Measurements from ENCODE around the gene TNFAIP2. TPM values are rescaled to one million over a fixed set of nuclear protein-coding genes. Genes with fewer than 3 reads are reported as not detected.

TNFAIP2 gene
- total and polyA plus RNA-seq, 2 of the 4 experiments (the other 2 are of a cell fraction): 6.3 to 9.6 TPM

- no peak overlapping the region for H2BK120ac ChIP-seq (ENCODE audit: low read depth, low read length)
- no peak overlapping the region for H3K14ac ChIP-seq (replicated peaks; ENCODE audit: low read depth, low read length)
- H3K4me1 ChIP-seq (ENCODE audit: control insufficient read depth, insufficient read depth, low read length): no peaks in the 10 kb centered on the region
- no peak overlapping the region for H2AK9ac ChIP-seq (replicated peaks; ENCODE audit: low read depth, low read length, poor library complexity)
- ChIA-PET POLR2A (ENCODE audit: unreplicated experiment) (no interaction called here), CTCF (no interaction called here)
- no peak overlapping the region for H3K9ac ChIP-seq (ENCODE audit: low read depth, low read length)
- H2BK5ac ChIP-seq (ENCODE audit: low read depth, low read length, poor library complexity, severe bottlenecking): no peak overlapping the region
- no peak overlapping the region for H4K91ac ChIP-seq (ENCODE audit: insufficient read depth, low read depth, low read length)
- H4K5ac ChIP-seq (ENCODE audit: low read depth, low read length): no peak overlapping the region
- H4K20me1 ChIP-seq (ENCODE audit: insufficient read depth, low read length): no peaks in the 10 kb centered on the region
- no peak overlapping the region for H3K4ac ChIP-seq (ENCODE audit: low read depth, low read length)
- H3K56ac ChIP-seq (ENCODE audit: extremely low read depth, insufficient read depth, low read length): no peak overlapping the region
- peaks cover 74% of the 10 kb centered on the region for H3K27me3 ChIP-seq (ENCODE audit: control insufficient read depth, insufficient read depth, low read length)
- ATAC-seq (ENCODE audit: low read depth): no peak
- H3K27ac ChIP-seq (ENCODE audit: insufficient read depth, low read length): no peak overlapping the region
- H3K9me1 ChIP-seq (ENCODE audit: insufficient read depth, low read length): no peaks in the 10 kb centered on the region
- no peak overlapping the region for H3K4me3 ChIP-seq (ENCODE audit: insufficient read depth, low read depth, low read length)
- DNase-seq: no peak
- H3K9me3 ChIP-seq (ENCODE audit: control insufficient read depth, insufficient read depth, low read length): peaks cover 14% of the 10 kb centered on the region
- H3K23ac ChIP-seq (ENCODE audit: low read depth, low read length): no peak overlapping the region; the same call in 1 of the 2 replicates
- H2BK20ac ChIP-seq (ENCODE audit: low read depth, low read length): no peak overlapping the region
- no peak overlapping the region for H3K4me2 ChIP-seq (ENCODE audit: low read depth, low read length)
- H3K36me3 ChIP-seq (ENCODE audit: control insufficient read depth, insufficient read depth, low read length): no peaks in the 10 kb centered on the region
- WGBS, 2 experiments (ENCODE audit: extremely low coverage in 2 of 2, insufficient read length in 1 of 2): 50% methylated on average over 3 of the region's 6 CpGs; no CpG with 5 or more reads in 1 of the 2 experiments
- TF ChIP-seq CHD1 (IDR thresholded peaks at IDR 0.05; ENCODE audit: low read depth, low read length): no peak
- no peak for TF ChIP-seq MAFK (IDR thresholded peaks at IDR 0.05; ENCODE audit: low read depth, low read length)
- no peak for TF ChIP-seq CEBPB (IDR thresholded peaks at IDR 0.05; ENCODE audit: low read depth, low read length)
- TF ChIP-seq NFE2L2 (IDR thresholded peaks at IDR 0.05; ENCODE audit: low read depth, low read length): no peak
- TF ChIP-seq MAZ (IDR thresholded peaks at IDR 0.05; ENCODE audit: borderline replicate concordance, low read depth, low read length): no peak
- TF ChIP-seq SMC3 (IDR thresholded peaks at IDR 0.05; ENCODE audit: low read depth, low read length): no peak
- no peak for TF ChIP-seq USF2 (IDR thresholded peaks at IDR 0.05; ENCODE audit: low read depth, low read length)
- no peak for TF ChIP-seq RAD21 (IDR thresholded peaks at IDR 0.05; ENCODE audit: low read length)
- no peak for TF ChIP-seq POLR2A (IDR thresholded peaks at IDR 0.05; ENCODE audit: low read depth, low read length)
- no peak for TF ChIP-seq MXI1 (IDR thresholded peaks at IDR 0.05; ENCODE audit: borderline replicate concordance, low read depth, low read length)
- no peak for TF ChIP-seq FOS (IDR thresholded peaks at IDR 0.05; ENCODE audit: low read depth, low read length)
- in situ Hi-C loops (cut with MboI; ENCODE audit: low sequenced_read_pairs) (no loop called here), dilution Hi-C loops (cut with HindIII; ENCODE audit: low sequenced_read_pairs, unreplicated experiment) (no loop called here), intact Hi-C loops (cut with micrococcal nuclease) (no loop called here)
- BruUV-seq (replicated peaks): no TSS peak
- no peaks in the 10 kb centered on the region for H3K79me1 ChIP-seq (ENCODE audit: low read depth in 1 of 2, low read length in 2 of 2)
- no peak overlapping the region for H3K18ac ChIP-seq (ENCODE audit: low read depth, low read length)
- no peak overlapping the region for H4K8ac ChIP-seq (ENCODE audit: low read depth in 2 of 2, low read length in 2 of 2)
- H2AK5ac ChIP-seq (ENCODE audit: low read depth, low read length): no peak overlapping the region
- no peak overlapping the region for H2BK15ac ChIP-seq (ENCODE audit: low read depth, low read length)
- H2AFZ ChIP-seq (replicated peaks; ENCODE audit: low read length, poor library complexity): no peak overlapping the region
These were observed 42.1 kb downstream of the TNFAIP2 start for GRCh38 chr14:103165323-103165722.

All from IMR-90 (cell line).